GM19043 (cell line): ENCODE data around the gene FXYD3.

Experiments used
- ATAC-seq: cut with Tn5 transposase; IDR thresholded peaks from one replicate; pipeline ENCODE4 v1.9.1; 2021; ENCODE audit warnings: low read depth; ENCODE audit not compliant: unreplicated experiment

FXYD3 gene

GRCh38 chr19:35105411-35106290 is 10.0 kb upstream of the FXYD3 start:
- no peak for ATAC-seq

GRCh38 chr19:35106291-35106583 is 9.4 kb upstream of the FXYD3 start:
- no peak for ATAC-seq

GRCh38 chr19:35106898-35107541 is 8.6 kb upstream of the FXYD3 start:
- no peak for ATAC-seq

- no peak for ATAC-seq
These were observed 8.1 kb upstream of the FXYD3 start for GRCh38 chr19:35107545-35107944.

- no peak for ATAC-seq
These were observed 6.9 kb upstream of the FXYD3 start for GRCh38 chr19:35108730-35109129.

GRCh38 chr19:35109395-35110112 is 6.1 kb upstream of the FXYD3 start:
- no peak for ATAC-seq

- no peak for ATAC-seq
These were observed 4.6 kb upstream of the FXYD3 start for GRCh38 chr19:35110974-35111373.

GRCh38 chr19:35112995-35113688 is 2.5 kb upstream of the FXYD3 start:
- no peak for ATAC-seq

- no peak for ATAC-seq
These were observed 1.1 kb upstream of the FXYD3 start for GRCh38 chr19:35114353-35115176.

- no peak for ATAC-seq
These were observed 614 bp downstream of the FXYD3 start for GRCh38 chr19:35116072-35116801.

- no peak for ATAC-seq
These were observed 1.5 kb downstream of the FXYD3 start for GRCh38 chr19:35117116-35117515.

GRCh38 chr19:35117799-35118198 is 2.2 kb downstream of the FXYD3 start:
- ATAC-seq, result no peak

- ATAC-seq, result no peak
These were observed 2.8 kb downstream of the FXYD3 start for GRCh38 chr19:35118268-35119020.

- ATAC-seq, result no peak
These were observed 3.5 kb downstream of the FXYD3 start for GRCh38 chr19:35119091-35119490.

GRCh38 chr19:35119578-35120155 is 4.0 kb downstream of the FXYD3 start:
- no peak for ATAC-seq

- ATAC-seq, result no peak
These were observed 4.9 kb downstream of the FXYD3 start for GRCh38 chr19:35120492-35120891.

GRCh38 chr19:35120898-35121297 is 5.3 kb downstream of the FXYD3 start:
- ATAC-seq, result no peak
